ENCODE results near the gene HSD17B11. TPM values are rescaled to one million over a fixed set of nuclear protein-coding genes. Genes with fewer than 3 reads are reported as not detected.
"Not testable (repeated sequence)": the region's sequence is repeated elsewhere in the genome, so short reads cannot be mapped to it uniquely, and the experiment has no call there.

Gene HSD17B11
- 10 to 100 TPM; 18.2 to 18.7 TPM for total RNA-seq

GRCh38 chr4:87390891-87391575 is at the start of gene HSD17B11:
HSD17B11 (minus strand) TSS chr4:87391188; CDS start chr4:87391070, 118 bp downstream.
- H3K27me3 Mint-ChIP-seq = no peaks in the 10 kb centered on the region
- peak within 1 kb of the TSS; percentile 92 for H3K4me3 Mint-ChIP-seq
- H3K4me1 Mint-ChIP-seq = peaks cover 30% of the 10 kb centered on the region
- H3K36me3 Mint-ChIP-seq = peaks cover 22% of the 10 kb centered on the region
- peaks cover 2% of the 10 kb centered on the region for H3K9me3 Mint-ChIP-seq
- peak; percentile 82 for DNase-seq
- H3K27ac Mint-ChIP-seq = peak within 1 kb of the TSS; percentile 83

- Mint-ChIP-seq H3K27me3 (no peaks in the 10 kb centered on the region), H3K4me3 (no peak overlapping the region), H3K9me3 (no peaks in the 10 kb centered on the region), H3K4me1 (peaks cover 25% of the 10 kb centered on the region), H3K27ac (no peak overlapping the region), H3K36me3 (peaks cover 9% of the 10 kb centered on the region)
- no peak for DNase-seq
Observed at GRCh38 chr4:87433342-87433741, 42.4 kb upstream of the HSD17B11 start.

GRCh38 chr4:87430038-87430437 is 39.0 kb upstream of the HSD17B11 start:
- no peaks in the 10 kb centered on the region for H3K27me3 Mint-ChIP-seq
- peaks cover 1% of the 10 kb centered on the region for H3K36me3 Mint-ChIP-seq
- DNase-seq = no peak
- H3K4me3 Mint-ChIP-seq = no peak overlapping the region
- no peak overlapping the region for H3K27ac Mint-ChIP-seq
- H3K9me3 Mint-ChIP-seq = no peaks in the 10 kb centered on the region
- H3K4me1 Mint-ChIP-seq = peaks cover 40% of the 10 kb centered on the region

- Mint-ChIP-seq H3K4me1 (peaks cover 45% of the 10 kb centered on the region), H3K4me3 (no peak overlapping the region)
Observed at GRCh38 chr4:87428979-87429378, 38.0 kb upstream of the HSD17B11 start.

GRCh38 chr4:87427518-87427868 is 36.5 kb upstream of the HSD17B11 start:
- peaks cover 52% of the 10 kb centered on the region for H3K4me1 Mint-ChIP-seq
- no peak overlapping the region for H3K27ac Mint-ChIP-seq
- H3K27me3 Mint-ChIP-seq = no peaks in the 10 kb centered on the region

More at GRCh38 chr4:87428979-87429378, 38.0 kb upstream of the HSD17B11 start:
- Mint-ChIP-seq H3K27me3 (no peaks in the 10 kb centered on the region), H3K36me3 (peaks cover 5% of the 10 kb centered on the region), H3K27ac (no peak overlapping the region), H3K9me3 (no peaks in the 10 kb centered on the region)
- no peak for DNase-seq

GRCh38 chr4:87426865-87427517 is 36.0 kb upstream of the HSD17B11 start:
- no peaks in the 10 kb centered on the region for H3K9me3 Mint-ChIP-seq
- no peak overlapping the region for H3K27ac Mint-ChIP-seq
- H3K4me1 Mint-ChIP-seq = peaks cover 49% of the 10 kb centered on the region
- no peak overlapping the region for H3K4me3 Mint-ChIP-seq
- DNase-seq = no peak
- no peaks in the 10 kb centered on the region for H3K27me3 Mint-ChIP-seq
- peaks cover 5% of the 10 kb centered on the region for H3K36me3 Mint-ChIP-seq

More at GRCh38 chr4:87427518-87427868, 36.5 kb upstream of the HSD17B11 start:
- Mint-ChIP-seq H3K9me3 (no peaks in the 10 kb centered on the region), H3K36me3 (peaks cover 5% of the 10 kb centered on the region), H3K4me3 (no peak overlapping the region)
- DNase-seq = no peak

GRCh38 chr4:87425711-87426110 is 34.7 kb upstream of the HSD17B11 start:
- Mint-ChIP-seq H3K4me1 (peaks cover 51% of the 10 kb centered on the region), H3K9me3 (no peaks in the 10 kb centered on the region), H3K27ac (no peak overlapping the region), H3K27me3 (no peaks in the 10 kb centered on the region), H3K4me3 (no peak overlapping the region), H3K36me3 (peaks cover 5% of the 10 kb centered on the region)
- DNase-seq = no peak

GRCh38 chr4:87424099-87424543 is 33.1 kb upstream of the HSD17B11 start:
- Mint-ChIP-seq H3K4me3 (peak overlapping the region; percentile 79), H3K4me1 (peaks cover 41% of the 10 kb centered on the region)
- not testable (repeated sequence) for H3K9me3 Mint-ChIP-seq, H3K27me3 Mint-ChIP-seq, H3K36me3 Mint-ChIP-seq, DNase-seq, H3K27ac Mint-ChIP-seq

GRCh38 chr4:87423317-87424098 is 32.5 kb upstream of the HSD17B11 start:
- H3K36me3 Mint-ChIP-seq = peaks cover 4% of the 10 kb centered on the region
- H3K27me3 Mint-ChIP-seq = no peaks in the 10 kb centered on the region
- H3K9me3 Mint-ChIP-seq = no peaks in the 10 kb centered on the region
- no peak for DNase-seq
- H3K27ac Mint-ChIP-seq = no peak overlapping the region
- H3K4me1 Mint-ChIP-seq = peaks cover 37% of the 10 kb centered on the region
- peak overlapping the region; percentile 99 for H3K4me3 Mint-ChIP-seq

GRCh38 chr4:87422104-87423052 is 31.4 kb upstream of the HSD17B11 start, which contains the start of gene NUDT9:
NUDT9 (plus strand) TSS chr4:87422573; CDS start chr4:87422906, 333 bp downstream.
- no peaks in the 10 kb centered on the region for H3K9me3 Mint-ChIP-seq
- peaks cover 27% of the 10 kb centered on the region for H3K4me1 Mint-ChIP-seq
- peak within 1 kb of the TSS; percentile 99 for H3K4me3 Mint-ChIP-seq
- no peaks in the 10 kb centered on the region for H3K27me3 Mint-ChIP-seq
- peak within 1 kb of the TSS; percentile 98 for H3K27ac Mint-ChIP-seq
- H3K36me3 Mint-ChIP-seq = peaks cover 4% of the 10 kb centered on the region
- peak; percentile 88 for DNase-seq

- H3K4me3 Mint-ChIP-seq = no peak overlapping the region
- DNase-seq = no peak
- H3K27ac Mint-ChIP-seq = no peak overlapping the region
- H3K4me1 Mint-ChIP-seq = peaks cover 20% of the 10 kb centered on the region
- no peaks in the 10 kb centered on the region for H3K27me3 Mint-ChIP-seq
- H3K36me3 Mint-ChIP-seq = peaks cover 4% of the 10 kb centered on the region
- no peaks in the 10 kb centered on the region for H3K9me3 Mint-ChIP-seq
Observed at GRCh38 chr4:87420276-87420830, 29.4 kb upstream of the HSD17B11 start.

- Mint-ChIP-seq H3K4me3 (no peak overlapping the region), H3K4me1 (peaks cover 18% of the 10 kb centered on the region), H3K27me3 (no peaks in the 10 kb centered on the region), H3K36me3 (peaks cover 2% of the 10 kb centered on the region), H3K9me3 (no peaks in the 10 kb centered on the region), H3K27ac (no peak overlapping the region)
- DNase-seq = no peak
Observed at GRCh38 chr4:87419578-87420249, 28.7 kb upstream of the HSD17B11 start.

- not testable (repeated sequence) for H3K4me1 Mint-ChIP-seq, H3K27ac Mint-ChIP-seq, H3K4me3 Mint-ChIP-seq, H3K36me3 Mint-ChIP-seq, H3K9me3 Mint-ChIP-seq, DNase-seq, H3K27me3 Mint-ChIP-seq
Observed at GRCh38 chr4:87418410-87418809, 27.4 kb upstream of the HSD17B11 start.

- Mint-ChIP-seq H3K9me3 (no peaks in the 10 kb centered on the region), H3K36me3 (no peaks in the 10 kb centered on the region), H3K27ac (no peak overlapping the region), H3K27me3 (no peaks in the 10 kb centered on the region), H3K4me3 (no peak overlapping the region), H3K4me1 (peaks cover 8% of the 10 kb centered on the region)
- no peak for DNase-seq
Observed at GRCh38 chr4:87416965-87417364, 26.0 kb upstream of the HSD17B11 start.

Measured in activated naive CD8-positive, alpha-beta T cell treated with anti-CD3 and anti-CD28 coated beads for 36 hours (primary cell).